Raji (cell line): ENCODE data around the gene SP100.

Experiments
- POLR2A ChIP-seq: IDR thresholded peaks from 2 replicates; pipeline ENCODE4 v1.6.1; 2011; ENCODE audit warnings: low read depth, low read length, control low read depth; ENCODE audit not compliant: insufficient read depth

SP100 gene

GRCh38 chr2:230444832-230445231 is 28.8 kb downstream of the SP100 start:
- TF ChIP-seq POLR2A = no peak

GRCh38 chr2:230447036-230447435 is 31.0 kb downstream of the SP100 start:
- no peak for TF ChIP-seq POLR2A

GRCh38 chr2:230447455-230448451 is 31.8 kb downstream of the SP100 start:
- no peak for TF ChIP-seq POLR2A

- no peak for TF ChIP-seq POLR2A
Observed at GRCh38 chr2:230449901-230450467, 34.0 kb downstream of the SP100 start.

- no peak for TF ChIP-seq POLR2A
Observed at GRCh38 chr2:230453006-230453405, 37.0 kb downstream of the SP100 start.

GRCh38 chr2:230455005-230455684 is 39.1 kb downstream of the SP100 start:
- TF ChIP-seq POLR2A = no peak

GRCh38 chr2:230457073-230457768 is 41.2 kb downstream of the SP100 start:
- TF ChIP-seq POLR2A = no peak

GRCh38 chr2:230457793-230458192 is 41.8 kb downstream of the SP100 start:
- TF ChIP-seq POLR2A = no peak

GRCh38 chr2:230459216-230459615 is 43.2 kb downstream of the SP100 start:
- no peak for TF ChIP-seq POLR2A

GRCh38 chr2:230471074-230471473 is 55.1 kb downstream of the SP100 start:
- no peak for TF ChIP-seq POLR2A

GRCh38 chr2:230472621-230473018 is 56.6 kb downstream of the SP100 start:
- no peak for TF ChIP-seq POLR2A

- TF ChIP-seq POLR2A = no peak
Observed at GRCh38 chr2:230473378-230473777, 57.4 kb downstream of the SP100 start.

- TF ChIP-seq POLR2A = no peak
Observed at GRCh38 chr2:230475143-230475542, 59.1 kb downstream of the SP100 start.

GRCh38 chr2:230485801-230486341 is 69.9 kb downstream of the SP100 start:
- no peak for TF ChIP-seq POLR2A

GRCh38 chr2:230492107-230492506 is 76.1 kb downstream of the SP100 start:
- no peak for TF ChIP-seq POLR2A

GRCh38 chr2:230494980-230495379 is 79.0 kb downstream of the SP100 start:
- TF ChIP-seq POLR2A = no peak

GRCh38 chr2:230496891-230497290 is 80.9 kb downstream of the SP100 start:
- TF ChIP-seq POLR2A = no peak
